HS-27A (cell line): ENCODE data around the gene DNMBP.

ENCODE experiments used
- DNase-seq: peaks from one replicate; pipeline ENCODE4 v3.0.0-alpha.2; 2012; ENCODE audit warnings: low read depth, missing footprints

Gene DNMBP

GRCh38 chr10:99834410-99834809, 175.3 kb downstream of the DNMBP start:
- no peak for DNase-seq

GRCh38 chr10:99832439-99832838, 177.3 kb downstream of the DNMBP start:
- no peak for DNase-seq

GRCh38 chr10:99828464-99828863, 181.3 kb downstream of the DNMBP start:
- DNase-seq = no peak

- no peak for DNase-seq
Measured at GRCh38 chr10:99827936-99828335, 181.8 kb downstream of the DNMBP start.
